Measurements from ENCODE around the gene DGCR8. TPM values are rescaled to one million over a fixed set of nuclear protein-coding genes. Genes with fewer than 3 reads are reported as not detected.

DGCR8 gene
- total RNA-seq, 1 donor from 2014 or later, result 18.0 TPM

DNA sequence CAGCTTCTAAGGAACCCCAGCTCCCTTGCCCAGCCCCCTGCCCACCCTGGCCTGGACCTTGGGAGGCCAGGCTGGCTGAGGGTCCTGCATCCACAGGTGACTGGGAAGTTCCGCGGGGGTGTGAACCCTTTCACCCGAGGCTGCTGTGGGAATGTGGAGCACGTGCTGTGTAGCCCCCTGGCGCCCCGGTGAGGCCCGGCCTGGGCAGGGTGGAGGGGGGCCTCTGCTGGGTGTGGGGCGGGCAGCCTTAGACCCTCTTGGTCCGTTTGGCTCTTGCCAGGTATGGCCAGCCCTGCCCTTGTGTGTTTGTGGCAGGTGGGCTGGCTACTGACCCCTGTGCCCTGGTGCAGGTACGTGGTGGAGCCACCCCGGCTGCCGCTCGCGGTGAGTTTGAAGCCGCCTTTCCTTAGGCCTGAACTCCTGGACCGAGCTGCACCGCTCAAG is 60.5 kb downstream of the DGCR8 start:
- Histone ChIP-seq H3K4me3 (no peak overlapping the region), H3K9me3 (no peaks in the 10 kb centered on the region), H3K27me3 (no peaks in the 10 kb centered on the region), H3K36me3 (peaks cover 23 to 43% of the 10 kb centered on the region in 2 donors), H3K4me1 (peaks cover 18 to 30% of the 10 kb centered on the region in 2 donors), H3K27ac (no peak overlapping the region)
- TF ChIP-seq, protein P1, sequence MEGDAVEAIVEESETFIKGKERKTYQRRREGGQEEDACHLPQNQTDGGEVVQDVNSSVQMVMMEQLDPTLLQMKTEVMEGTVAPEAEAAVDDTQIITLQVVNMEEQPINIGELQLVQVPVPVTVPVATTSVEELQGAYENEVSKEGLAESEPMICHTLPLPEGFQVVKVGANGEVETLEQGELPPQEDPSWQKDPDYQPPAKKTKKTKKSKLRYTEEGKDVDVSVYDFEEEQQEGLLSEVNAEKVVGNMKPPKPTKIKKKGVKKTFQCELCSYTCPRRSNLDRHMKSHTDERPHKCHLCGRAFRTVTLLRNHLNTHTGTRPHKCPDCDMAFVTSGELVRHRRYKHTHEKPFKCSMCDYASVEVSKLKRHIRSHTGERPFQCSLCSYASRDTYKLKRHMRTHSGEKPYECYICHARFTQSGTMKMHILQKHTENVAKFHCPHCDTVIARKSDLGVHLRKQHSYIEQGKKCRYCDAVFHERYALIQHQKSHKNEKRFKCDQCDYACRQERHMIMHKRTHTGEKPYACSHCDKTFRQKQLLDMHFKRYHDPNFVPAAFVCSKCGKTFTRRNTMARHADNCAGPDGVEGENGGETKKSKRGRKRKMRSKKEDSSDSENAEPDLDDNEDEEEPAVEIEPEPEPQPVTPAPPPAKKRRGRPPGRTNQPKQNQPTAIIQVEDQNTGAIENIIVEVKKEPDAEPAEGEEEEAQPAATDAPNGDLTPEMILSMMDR (IDR thresholded peaks at IDR 0.05), result no peak
- DNase-seq (ENCODE audit: low spot score in 2 of 2), result no peak
- intact Hi-C loops (cut with DNase I), result no loop called here

- TF ChIP-seq, protein P1 (IDR thresholded peaks at IDR 0.05), result no peak
- DNase-seq (ENCODE audit: low spot score in 2 of 2), result no peak
- no peaks in the 10 kb centered on the region for H3K9me3 ChIP-seq
- no peak overlapping the region for H3K27ac ChIP-seq
- intact Hi-C loops (cut with DNase I), result no loop called here
- H3K27me3 ChIP-seq, result no peaks in the 10 kb centered on the region
- no peak overlapping the region for H3K4me3 ChIP-seq
- peaks cover 14 to 22% of the 10 kb centered on the region in 2 donors for H3K4me1 ChIP-seq
- peaks cover 24 to 43% of the 10 kb centered on the region in 2 donors for H3K36me3 ChIP-seq
These were observed 61.4 kb downstream of the DGCR8 start for GRCh38 chr22:20141186-20142077.

DNA sequence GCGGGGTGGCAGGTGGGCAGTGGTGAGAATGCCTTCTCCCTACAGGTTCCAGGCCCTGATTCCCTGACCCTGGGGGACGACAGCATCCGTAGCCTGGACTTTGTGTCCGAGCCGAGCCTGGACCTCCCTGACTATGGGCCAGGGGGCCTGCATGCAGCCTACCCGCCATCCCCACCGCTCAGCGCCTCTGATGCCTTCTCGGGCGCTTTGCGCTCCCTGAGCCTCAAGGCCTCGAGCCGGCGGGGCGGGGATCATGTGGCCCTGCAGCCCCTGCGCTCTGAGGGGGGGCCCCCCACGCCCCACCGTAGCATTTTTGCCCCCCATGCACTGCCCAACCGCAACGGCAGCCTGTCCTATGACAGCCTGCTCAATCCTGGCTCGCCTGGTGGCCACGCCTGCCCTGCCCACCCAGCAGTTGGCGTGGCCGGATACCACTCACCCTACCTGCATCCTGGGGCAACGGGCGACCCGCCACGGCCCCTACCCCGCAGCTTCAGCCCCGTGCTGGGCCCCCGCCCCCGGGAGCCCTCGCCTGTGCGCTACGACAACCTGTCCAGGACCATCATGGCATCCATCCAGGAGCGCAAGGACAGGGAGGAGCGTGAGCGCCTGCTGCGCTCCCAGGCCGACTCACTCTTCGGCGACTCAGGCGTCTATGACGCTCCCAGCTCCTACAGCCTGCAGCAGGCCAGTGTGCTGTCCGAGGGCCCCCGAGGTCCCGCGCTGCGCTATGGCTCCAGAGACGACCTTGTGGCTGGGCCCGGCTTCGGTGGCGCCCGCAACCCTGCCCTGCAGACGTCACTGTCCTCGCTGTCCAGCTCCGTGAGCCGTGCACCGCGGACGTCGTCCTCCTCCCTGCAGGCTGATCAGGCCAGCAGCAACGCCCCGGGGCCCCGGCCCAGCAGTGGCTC is 62.9 kb downstream of the DGCR8 start:
- intact Hi-C loops (cut with DNase I), result no loop called here
- no peak for DNase-seq (ENCODE audit: low spot score in 2 of 2)
- Histone ChIP-seq H3K36me3 (peaks cover 24 to 43% of the 10 kb centered on the region in 2 donors), H3K27me3 (no peaks in the 10 kb centered on the region), H3K4me1 (peaks cover 3 to 7% of the 10 kb centered on the region in 2 donors), H3K9me3 (no peaks in the 10 kb centered on the region), H3K4me3 (no peak overlapping the region), H3K27ac (no peak overlapping the region)
- TF ChIP-seq, protein P1 (IDR thresholded peaks at IDR 0.05), result no peak

DNA sequence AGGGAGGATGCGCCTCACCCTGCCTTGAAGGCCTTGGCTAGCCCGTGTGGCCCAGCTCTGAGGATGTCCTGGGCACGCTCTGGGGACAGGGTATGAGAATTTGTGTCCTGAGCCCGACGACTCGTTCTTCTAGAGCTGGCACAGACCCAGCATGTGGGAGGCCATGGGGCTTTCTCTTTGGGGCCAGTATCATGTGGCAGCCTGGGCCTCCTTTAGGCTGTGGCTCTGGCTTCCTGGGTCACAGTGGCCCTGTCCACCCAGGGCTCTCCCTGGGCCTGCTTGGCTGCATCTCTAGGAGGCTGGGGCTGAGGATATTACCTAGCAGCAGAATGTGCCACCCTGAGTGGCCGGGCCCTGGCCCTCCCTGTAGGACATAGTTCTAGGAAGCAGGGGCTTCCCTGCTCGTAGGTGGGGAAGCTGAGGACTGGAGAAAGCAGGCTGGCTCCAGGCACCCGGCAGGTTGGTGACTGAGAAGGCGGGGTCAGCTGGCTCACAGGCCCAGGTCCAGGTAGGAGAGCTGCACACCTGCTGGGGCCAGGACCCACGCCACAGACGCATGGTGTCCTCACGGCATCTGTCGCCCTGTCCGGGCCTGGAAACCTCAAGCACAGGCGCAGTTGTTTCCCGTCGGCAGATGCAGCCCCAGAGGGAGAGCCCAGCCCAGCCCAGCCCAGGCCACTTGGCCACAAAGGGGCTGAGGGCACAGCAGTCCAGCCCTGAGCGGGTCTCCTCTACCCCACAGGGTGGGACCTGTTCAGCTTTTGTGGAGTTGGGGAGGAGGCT is 64.0 kb downstream of the DGCR8 start:
- intact Hi-C loops (cut with DNase I), result no loop called here

More for the DNA sequence above, 64.0 kb downstream of the DGCR8 start:
- H3K27ac ChIP-seq, result no peak overlapping the region
- H3K4me3 ChIP-seq, result no peak overlapping the region
- DNase-seq (ENCODE audit: low spot score in 2 of 2), result no peak
- H3K9me3 ChIP-seq, result no peaks in the 10 kb centered on the region
- H3K36me3 ChIP-seq, result peaks cover 24 to 43% of the 10 kb centered on the region in 2 donors
- TF ChIP-seq, protein P1 (IDR thresholded peaks at IDR 0.05), result no peak
- no peaks in the 10 kb centered on the region for H3K27me3 ChIP-seq
- H3K4me1 ChIP-seq, result no peaks in the 10 kb centered on the region
